HG02852 (cell line): ENCODE measurements around the gene GPC4.

Source experiments
- ATAC-seq: cut with Tn5 transposase; IDR thresholded peaks from one replicate; pipeline ENCODE4 v1.9.1; 2021; ENCODE audit warnings: mild to moderate bottlenecking, moderate library complexity; ENCODE audit not compliant: unreplicated experiment

GPC4 gene

DNA sequence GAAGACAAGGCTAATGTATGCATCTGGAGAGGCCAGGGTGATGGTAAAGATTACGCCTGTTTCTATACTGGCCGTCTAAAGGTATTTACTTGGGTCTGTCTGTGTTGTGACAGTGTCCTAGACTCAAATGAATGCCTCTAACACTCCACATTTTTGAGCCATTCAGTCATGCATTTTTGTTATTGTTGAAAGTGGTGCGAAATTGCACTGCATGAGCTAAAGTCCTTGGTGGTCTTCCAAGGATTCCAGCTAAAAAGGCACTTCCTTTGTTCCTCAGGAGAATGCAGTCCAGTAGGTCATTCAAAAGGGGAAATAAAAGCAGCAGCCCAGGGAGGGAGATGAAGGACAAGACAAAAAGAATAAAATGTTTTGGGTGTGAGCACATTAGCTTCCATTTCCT is 3.0 kb downstream of the GPC4 start:
- no peak for ATAC-seq

GRCh38 chrX:133410550-133410949 is 4.7 kb downstream of the GPC4 start:
- no peak for ATAC-seq

DNA sequence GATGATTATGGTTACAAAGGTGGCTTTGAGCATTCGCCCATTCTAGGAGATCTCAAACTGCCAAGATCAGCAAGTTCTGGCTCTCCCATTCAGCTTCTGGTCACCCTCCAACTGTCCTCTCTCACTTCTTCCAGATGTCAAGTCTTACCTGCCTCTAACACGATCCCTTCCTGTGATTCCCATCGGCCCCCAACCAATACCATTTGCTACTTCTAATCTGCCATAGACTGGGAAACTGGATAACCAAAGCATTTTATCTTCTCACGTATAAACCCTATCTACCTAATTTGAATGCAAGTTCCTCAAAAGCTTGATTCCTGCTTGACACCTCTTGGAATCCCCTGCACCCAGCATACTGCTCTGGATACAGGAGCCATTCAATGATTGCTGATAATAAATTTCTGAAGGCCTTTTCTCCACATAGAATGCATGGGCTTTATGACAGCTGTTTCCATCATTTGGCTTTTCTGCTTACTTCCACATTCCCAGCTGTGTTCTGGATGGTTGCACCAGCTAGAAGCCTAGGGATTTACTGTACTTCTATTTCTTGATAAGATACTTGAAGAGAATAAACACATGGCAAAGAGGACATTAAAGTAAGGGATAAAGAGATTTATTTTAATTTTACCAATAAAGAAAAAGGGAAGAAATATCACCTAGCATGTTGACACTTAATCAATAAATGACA is 9.6 kb downstream of the GPC4 start:
- no peak for ATAC-seq

GRCh38 chrX:133403984-133404383 is 11.3 kb downstream of the GPC4 start:
- no peak for ATAC-seq

DNA sequence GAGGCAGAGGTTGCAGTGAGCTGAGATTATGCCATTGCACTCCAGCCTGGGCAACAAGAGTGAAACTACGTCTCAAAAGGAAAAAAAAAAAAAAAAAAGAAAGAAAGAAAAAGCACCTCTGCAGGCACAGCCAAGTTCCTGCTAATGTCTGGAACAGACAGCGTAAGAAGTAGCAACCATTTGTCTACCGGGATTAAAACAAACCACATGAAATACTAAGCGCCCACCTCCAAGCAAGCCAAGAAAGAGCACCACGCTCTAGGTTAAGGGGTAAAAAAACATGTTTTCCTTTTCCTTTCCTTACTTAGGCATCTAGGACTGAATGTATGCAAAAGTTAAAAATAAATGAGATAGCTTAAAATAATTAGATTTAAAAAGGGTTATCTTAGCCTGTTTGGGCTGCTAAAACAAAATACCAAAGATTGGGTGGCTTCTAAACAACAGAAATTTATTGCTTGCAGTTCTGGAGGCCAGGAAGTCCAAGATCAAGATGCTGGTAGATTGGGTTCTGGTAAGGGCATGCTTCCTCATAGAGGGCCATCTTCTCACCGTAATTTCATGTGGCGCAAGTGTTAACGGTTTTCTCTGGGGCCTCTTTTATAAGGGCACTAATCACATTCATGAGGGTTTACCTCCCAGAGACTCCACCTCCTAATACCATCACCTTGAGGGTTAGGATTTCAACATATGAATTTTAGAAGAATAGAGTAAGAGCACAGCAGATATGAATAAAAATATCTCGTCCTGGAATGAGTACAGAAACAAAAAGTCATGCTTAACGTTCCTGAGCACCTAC is 12.3 kb downstream of the GPC4 start:
- no peak for ATAC-seq

GRCh38 chrX:133402042-133402453 is 13.2 kb downstream of the GPC4 start:
- no peak for ATAC-seq

DNA sequence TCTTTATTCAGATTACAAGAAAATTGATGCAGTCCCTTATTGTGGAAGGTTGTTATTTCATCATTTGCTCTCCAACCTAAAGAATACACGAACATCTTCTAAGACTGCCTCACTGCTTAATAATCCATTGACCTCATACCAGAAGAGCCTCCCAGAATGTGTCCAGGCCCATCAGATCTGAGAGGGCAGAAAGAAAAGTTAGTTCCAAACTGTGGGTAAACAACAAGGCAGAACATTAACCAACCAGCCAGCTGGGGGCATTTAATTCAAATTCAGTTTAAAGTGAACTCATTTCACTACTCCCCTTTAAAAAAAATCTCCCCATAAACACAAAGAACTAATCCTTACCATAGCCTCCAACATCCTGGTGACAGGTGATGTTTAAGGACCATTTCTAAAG is 13.8 kb downstream of the GPC4 start:
- no peak for ATAC-seq

DNA sequence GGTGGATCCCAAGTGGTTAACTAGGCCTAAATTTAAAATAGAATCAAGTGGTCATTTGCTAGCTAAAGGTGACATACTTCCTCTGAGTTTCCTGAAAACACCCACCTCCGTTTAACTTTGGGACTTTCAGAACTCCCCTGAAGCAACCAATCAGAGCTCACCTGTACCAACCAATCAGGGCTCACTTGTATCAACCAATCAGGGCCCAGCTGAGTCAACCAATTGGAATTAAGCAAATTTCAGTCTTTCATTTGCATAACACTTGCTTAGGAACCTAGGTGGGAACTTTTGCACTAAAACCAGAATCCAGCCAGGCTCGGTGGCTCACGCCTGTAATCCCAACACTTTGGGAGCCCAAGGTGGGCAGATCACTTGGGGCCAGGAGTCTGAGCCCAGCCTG is 15.9 kb downstream of the GPC4 start:
- no peak for ATAC-seq

GRCh38 chrX:133394765-133395164 is 20.5 kb downstream of the GPC4 start:
- ATAC-seq: no peak

DNA sequence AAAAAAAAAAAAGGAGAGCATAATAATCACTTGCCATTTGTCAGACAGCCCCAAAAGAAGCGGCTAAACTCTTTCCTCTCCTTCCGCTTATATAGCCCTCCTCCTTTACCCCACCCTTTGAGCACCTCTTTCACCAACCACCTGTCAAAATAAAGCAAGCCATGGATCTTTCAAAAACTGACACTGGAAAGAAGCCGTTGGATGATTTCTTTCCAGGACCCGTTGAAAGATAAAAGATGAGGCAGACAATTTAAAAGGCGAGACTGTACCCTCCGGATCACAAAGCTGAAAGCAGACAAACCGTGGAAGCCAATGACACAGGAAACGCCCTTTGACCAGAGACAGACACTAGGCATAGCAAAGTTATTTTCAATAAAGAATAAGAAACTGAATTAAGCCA is 22.6 kb downstream of the GPC4 start:
- ATAC-seq: no peak

GRCh38 chrX:133391111-133391510 is 24.2 kb downstream of the GPC4 start:
- no peak for ATAC-seq

GRCh38 chrX:133390676-133391075 is 24.6 kb downstream of the GPC4 start:
- ATAC-seq: no peak

DNA sequence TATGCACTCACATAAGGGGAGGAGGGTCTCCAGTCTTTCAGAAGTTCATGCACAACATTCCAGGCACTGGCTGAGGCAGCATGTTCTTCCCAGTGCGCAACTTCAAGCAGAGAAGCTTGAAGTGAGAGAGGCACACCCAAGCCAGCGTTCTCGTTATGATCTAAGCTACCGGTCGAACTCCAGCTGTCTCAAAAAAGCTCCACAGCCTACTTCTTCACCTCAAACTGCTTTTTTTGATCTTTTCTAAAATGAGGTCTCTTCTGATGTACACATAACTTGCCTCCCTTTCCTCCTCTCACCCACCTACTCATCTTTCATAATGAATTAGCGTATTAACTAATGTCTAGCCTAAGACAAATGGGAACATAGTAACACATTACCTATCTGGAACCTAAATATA is 25.3 kb downstream of the GPC4 start:
- ATAC-seq: peak; percentile 67

GRCh38 chrX:133384454-133384853 is 30.8 kb downstream of the GPC4 start:
- no peak for ATAC-seq

GRCh38 chrX:133380711-133381619 is 34.3 kb downstream of the GPC4 start:
- no peak for ATAC-seq

GRCh38 chrX:133376422-133376821 is 38.9 kb downstream of the GPC4 start:
- no peak for ATAC-seq

DNA sequence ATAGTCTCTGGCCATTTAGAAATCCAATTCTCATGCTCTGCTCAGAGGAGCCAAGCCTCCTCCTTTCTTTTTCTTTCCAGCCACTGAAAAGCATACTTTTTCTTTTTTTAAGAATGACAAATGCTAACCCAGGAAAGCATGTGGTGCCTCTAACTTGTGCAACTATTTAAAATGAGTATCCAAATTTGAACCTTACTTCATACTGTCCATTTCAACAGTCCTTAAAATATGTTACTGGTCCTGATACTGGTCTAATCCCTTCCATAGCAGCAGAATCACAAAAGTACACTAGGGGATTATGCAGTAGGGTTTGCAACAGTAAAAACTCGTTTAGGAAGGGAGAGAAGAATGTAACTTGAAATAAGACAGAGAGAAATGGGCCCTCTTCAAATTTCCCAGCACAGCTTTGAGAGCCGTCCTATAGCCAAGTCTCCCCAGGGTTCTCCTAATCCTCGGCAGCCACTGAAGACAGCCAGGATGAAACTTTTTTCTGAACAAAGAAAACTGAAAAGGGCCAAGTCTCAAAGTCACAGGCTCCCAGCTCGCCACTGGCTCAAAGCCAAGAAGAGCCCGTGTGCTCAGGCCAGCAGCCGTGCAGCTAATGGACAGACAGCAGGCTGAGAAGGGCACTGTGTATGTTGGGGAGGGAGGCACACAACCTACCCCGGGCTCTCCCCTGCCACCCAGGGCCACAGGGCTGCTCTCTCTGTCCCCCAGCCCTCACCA is 39.5 kb downstream of the GPC4 start:
- ATAC-seq: no peak

DNA sequence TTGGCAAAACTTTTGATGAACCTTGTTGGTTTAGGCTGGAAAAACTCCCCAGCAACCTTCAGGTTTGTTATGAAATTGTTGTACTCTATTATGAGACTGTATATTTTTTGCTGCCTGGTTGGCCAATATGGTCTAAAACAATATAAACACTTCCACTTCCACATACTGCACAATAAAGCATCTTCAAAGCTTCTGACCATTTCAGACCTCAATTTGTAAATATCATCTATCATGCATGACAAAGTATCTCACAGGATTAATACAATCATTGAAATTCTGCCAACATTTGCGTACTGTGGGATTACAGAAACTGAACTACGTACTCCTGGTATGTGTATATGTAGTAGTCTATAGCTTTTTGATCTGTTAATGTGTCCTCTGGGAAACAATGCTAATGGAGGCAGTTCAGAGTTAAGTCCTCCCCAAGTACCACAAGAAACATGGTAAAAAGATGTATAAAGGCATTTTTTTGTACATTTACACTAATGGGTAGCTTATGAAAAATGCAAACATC is 40.4 kb downstream of the GPC4 start:
- no peak for ATAC-seq

DNA sequence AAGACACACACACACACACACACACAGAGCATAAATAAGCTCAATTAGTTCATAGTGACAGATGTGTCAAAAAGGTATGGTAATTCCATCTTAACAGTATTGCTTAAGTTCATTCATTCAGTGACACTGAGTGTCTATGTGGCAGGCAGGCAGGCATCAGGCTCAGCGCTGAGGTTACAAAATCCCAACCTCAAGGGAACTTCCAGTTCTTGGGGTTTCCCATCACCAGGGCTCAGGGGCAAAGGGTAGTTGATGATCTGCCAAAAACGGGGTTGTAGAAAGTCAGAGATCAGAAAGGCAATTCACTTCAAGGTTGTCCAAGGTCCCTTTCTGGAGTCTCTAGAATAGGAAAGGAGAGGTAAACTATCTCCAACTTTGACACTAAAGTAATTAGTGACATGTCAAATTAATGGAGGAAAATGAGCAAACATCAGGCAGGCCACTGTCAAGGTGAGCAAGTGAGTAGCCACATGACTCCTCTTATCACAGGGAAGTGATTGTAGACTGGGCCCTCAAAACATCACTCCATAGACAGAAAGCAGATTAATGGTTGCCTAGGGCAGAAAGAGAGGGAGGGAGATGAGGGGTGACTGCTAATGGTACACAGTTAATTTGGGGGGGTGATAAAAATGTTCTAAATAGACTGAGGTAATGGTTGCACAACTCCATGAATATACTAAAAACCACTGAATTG is 41.8 kb downstream of the GPC4 start:
- ATAC-seq: no peak

DNA sequence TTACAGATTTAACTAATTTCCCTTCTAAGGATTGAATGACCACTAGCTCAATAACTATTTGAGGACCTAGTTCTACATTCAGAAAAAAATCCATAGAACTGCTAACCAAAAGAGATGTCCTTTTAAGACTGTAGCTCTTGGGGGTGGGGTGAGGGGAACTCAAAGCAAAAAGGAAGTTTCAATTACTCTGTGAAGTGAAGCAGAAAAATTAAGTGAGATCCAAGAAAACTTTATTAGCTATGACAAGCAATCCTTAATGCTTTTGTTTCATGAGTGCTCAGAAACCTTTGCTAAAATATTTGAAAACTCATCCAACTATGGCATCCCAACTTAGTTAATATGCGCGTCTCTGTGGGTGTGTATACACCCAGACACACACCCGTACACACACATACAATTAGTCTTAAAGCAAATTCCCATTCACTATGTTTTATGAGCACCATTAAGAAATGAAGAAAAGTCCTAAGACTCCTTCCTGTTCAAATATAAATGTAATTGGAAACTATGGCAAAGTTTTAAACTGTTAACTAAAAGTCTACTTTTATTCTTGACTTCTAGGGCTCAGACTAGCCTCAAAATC is 44.5 kb downstream of the GPC4 start:
- no peak for ATAC-seq
